Caco-2 (cell line): ENCODE results near the gene PPFIA3. TPM values are rescaled to one million over a fixed set of nuclear protein-coding genes. Genes with fewer than 3 reads are reported as not detected.

ENCODE experiments used
- BruUV-seq: library from RNA; stranded (reverse); fragments of 400-500 nt; replicated peaks from 2 replicates; lab custom pipeline; 2021; lab: Mats Ljungman, UMichigan
- CTCF ChIA-PET: fragments of 300-600 bp; sonication (Branson Sonifier 250); formaldehyde crosslinking; loops from one replicate; lab custom pipeline; 2022; ENCODE audit warnings: antibody characterized with exemption; lab: Charles Lee
- POLR2A ChIA-PET: fragments of 300-600 bp; sonication (Branson Sonifier 250); formaldehyde crosslinking; loops from one replicate; lab custom pipeline; 2022; ENCODE audit warnings: antibody characterized with exemption; lab: Charles Lee
- DNase-seq, 2 experiments: peaks; one replicate each; pipeline versions ENCODE4 v3.0.0 to v3.0.0-alpha.2; 2020 to 2022
- H3K27me3 ChIP-seq: replicated peaks from 2 replicates; pipeline ENCODE4 v1.6.0; 2011; ENCODE audit warnings: low read length; ENCODE audit not compliant: control insufficient read depth, insufficient read depth
- H3K36me3 ChIP-seq: 2 replicates; pipeline ENCODE4 v1.5.1; 2011; ENCODE audit warnings: low read length; ENCODE audit not compliant: control insufficient read depth, insufficient read depth
- H3K4me1 ChIP-seq: fragments of 250-450 bp; sonication (Bioruptor Pico); 2 replicates; pipeline ENCODE4 v1.5.1; 2020; ENCODE audit warnings: mild to moderate bottlenecking
- H3K4me3 ChIP-seq: 2 replicates; pipeline ENCODE4 v1.5.1; 2011; ENCODE audit warnings: low read depth, mild to moderate bottlenecking, control low read depth, low read length
- H3K9me3 ChIP-seq: fragments of 250-450 bp; sonication (Bioruptor Pico); 2 replicates; pipeline ENCODE4 v1.5.1; 2020; ENCODE audit warnings: mild to moderate bottlenecking, moderate library complexity
- H3K27ac Mint-ChIP-seq: one replicate; pipeline ENCODE4 v1.8.0; 2022; ENCODE audit warnings: mixed read lengths; ENCODE audit not compliant: unreplicated experiment
- H3K27me3 Mint-ChIP-seq: one replicate; pipeline ENCODE4 v1.8.0; 2022; ENCODE audit warnings: mixed read lengths; ENCODE audit not compliant: insufficient read depth, unreplicated experiment
- H3K36me3 Mint-ChIP-seq: one replicate; pipeline ENCODE4 v1.8.0; 2022; ENCODE audit warnings: mild to moderate bottlenecking, mixed read lengths; ENCODE audit not compliant: insufficient read depth, unreplicated experiment
- H3K4me1 Mint-ChIP-seq: one replicate; pipeline ENCODE4 v1.8.0; 2022; ENCODE audit warnings: low read depth, mixed read lengths; ENCODE audit not compliant: unreplicated experiment
- H3K4me3 Mint-ChIP-seq: one replicate; pipeline ENCODE4 v1.8.0; 2022; ENCODE audit warnings: mild to moderate bottlenecking, moderate library complexity, mixed read lengths; ENCODE audit not compliant: unreplicated experiment
- H3K9me3 Mint-ChIP-seq: one replicate; pipeline ENCODE4 v1.8.0; 2022; ENCODE audit warnings: mixed read lengths; ENCODE audit not compliant: unreplicated experiment
- CTCF ChIP-seq, 2 experiments: fragments of 200-600 bp in 1 of 2; IDR thresholded peaks; 1 replicate in 1 of 2; 2 replicates in 1 of 2; pipeline versions ENCODE4 v1.5.1 to v1.8.0; 2011 to 2022; ENCODE audit warnings: antibody characterized with exemption in 1 of 2, control low read depth in 1 of 2, inconsistent platforms in 1 of 2, low read depth in 1 of 2, low read length in 1 of 2, mild to moderate bottlenecking in 1 of 2, moderate library complexity in 1 of 2; ENCODE audit not compliant: insufficient read depth in 1 of 2, severe bottlenecking in 1 of 2, unreplicated experiment in 1 of 2
- intact Hi-C: fragments of 100-400 bp; cut with micrococcal nuclease; formaldehyde crosslinking; loops from one replicate; pipeline ENCODE4 v1.10.0; 2022; ENCODE audit not compliant: unreplicated experiment
- total RNA-seq: library from RNA; stranded (reverse); gene quantifications from 2 replicates; pipeline ENCODE4 v1.2.3, GENCODE V29; 2022

The PPFIA3 gene
- total RNA-seq, 1 experiment from 2014 or later: 11.8 TPM

GRCh38 chr19:49151267-49152118 lies 32.1 kb downstream of the PPFIA3 start:
- intact Hi-C loops: loop anchor here (2.0 kb wide), 1 partner anchor 57 kb away; no protein-coding TSS in a partner anchor
- H3K27me3 Mint-ChIP-seq: no peaks in the 10 kb centered on the region

GRCh38 chr19:49152119-49152550 lies 32.8 kb downstream of the PPFIA3 start:
- H3K27me3 ChIP-seq: no peaks in the 10 kb centered on the region
- no TSS peak for BruUV-seq
- ChIA-PET CTCF (interaction anchor here (1.4 to 4.6 kb wide), 2 partner anchors 19 to 55 kb away, joined by 3 to 32 read pairs; no protein-coding TSS in a partner anchor), POLR2A (interaction anchor here (0.6 kb wide), 1 partner anchor 18 kb away, joined by 9 read pairs; no protein-coding TSS in a partner anchor)
- peaks cover 13% of the 10 kb centered on the region for H3K9me3 Mint-ChIP-seq
- H3K36me3 Mint-ChIP-seq: peaks cover 44% of the 10 kb centered on the region
- no peak overlapping the region for H3K4me3 ChIP-seq
- peak overlapping the region; percentile 91 for H3K4me3 Mint-ChIP-seq
- no peaks in the 10 kb centered on the region for H3K36me3 ChIP-seq
- TF ChIP-seq CTCF (IDR thresholded peaks at IDR 0.05; ENCODE audit: insufficient read depth in 1 of 2, low read depth in 1 of 2, low read length in 1 of 2, severe bottlenecking in 1 of 2, unreplicated experiment in 1 of 2): no peak
- no peaks in the 10 kb centered on the region for H3K9me3 ChIP-seq
- intact Hi-C loops: no loop called here
- no peak for DNase-seq
- H3K4me1 Mint-ChIP-seq: peaks cover 25% of the 10 kb centered on the region
- H3K27ac Mint-ChIP-seq: peak overlapping the region; percentile 90
- H3K4me1 ChIP-seq: peaks cover 13% of the 10 kb centered on the region
- H3K27me3 Mint-ChIP-seq: peaks cover under 1% of the 10 kb centered on the region

More at GRCh38 chr19:49151267-49152118, 32.1 kb downstream of the PPFIA3 start:
- Mint-ChIP-seq H3K27ac (peak overlapping the region; percentile 90), H3K4me3 (peak overlapping the region; percentile 91), H3K4me1 (peaks cover 23% of the 10 kb centered on the region), H3K36me3 (peaks cover 49% of the 10 kb centered on the region), H3K9me3 (peaks cover 13% of the 10 kb centered on the region)
- Histone ChIP-seq H3K4me1 (peaks cover 13% of the 10 kb centered on the region), H3K9me3 (no peaks in the 10 kb centered on the region), H3K4me3 (peak overlapping the region; percentile 69), H3K36me3 (no peaks in the 10 kb centered on the region), H3K27me3 (no peaks in the 10 kb centered on the region)
- peak in 1 of 2 experiments; percentile 15 for TF ChIP-seq CTCF (IDR thresholded peaks at IDR 0.05; ENCODE audit: insufficient read depth in 1 of 2, low read depth in 1 of 2, low read length in 1 of 2, severe bottlenecking in 1 of 2, unreplicated experiment in 1 of 2)
- ChIA-PET CTCF (interaction anchor here (0.7 to 4.6 kb wide), 6 partner anchors 19 to 489 kb away, joined by 3 to 38 read pairs (median 10); no protein-coding TSS in a partner anchor), POLR2A (interaction anchor here (0.6 kb wide), 1 partner anchor 26 kb away, joined by 3 read pairs; no protein-coding TSS in a partner anchor)
- no TSS peak for BruUV-seq
- peak; percentile 99 for DNase-seq

DNA sequence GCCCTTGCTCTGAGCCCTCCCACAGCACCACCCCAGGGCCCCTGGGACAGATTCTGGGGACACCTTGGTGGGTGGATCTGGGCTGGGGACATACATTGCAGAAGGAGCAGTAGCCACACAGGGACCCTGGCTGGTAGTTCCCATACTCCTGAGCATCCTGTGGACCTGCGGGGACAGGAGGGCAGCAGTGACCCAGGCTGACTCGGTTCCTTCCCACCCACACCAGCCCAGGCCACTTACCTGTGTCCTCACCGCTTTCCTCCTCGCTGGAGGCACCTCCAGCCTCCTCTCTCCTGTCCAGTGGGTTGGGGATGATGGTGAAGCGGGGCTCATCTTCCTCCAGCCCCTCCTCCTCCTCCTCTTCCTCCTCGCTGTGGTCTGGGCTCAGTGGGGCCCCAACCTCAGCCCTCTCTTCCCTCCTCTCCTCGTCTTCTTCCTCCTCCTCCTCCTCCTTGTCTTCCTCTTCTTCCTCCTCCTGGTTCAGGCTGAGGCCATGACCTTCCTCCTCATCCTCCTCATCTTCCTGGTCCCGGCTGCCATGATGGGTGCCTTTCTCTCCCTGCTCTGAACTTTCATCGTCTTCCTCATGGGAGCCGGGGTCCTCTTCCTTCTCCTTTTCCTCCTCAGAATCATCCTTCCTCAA lies 33.9 kb downstream of the PPFIA3 start:
- H3K4me3 Mint-ChIP-seq: peak overlapping the region; percentile 0
- CTCF ChIA-PET: no interaction called here
- no peak for DNase-seq

More for the DNA sequence above, 33.9 kb downstream of the PPFIA3 start:
- Histone ChIP-seq H3K27me3 (no peaks in the 10 kb centered on the region), H3K4me3 (no peak overlapping the region), H3K9me3 (no peaks in the 10 kb centered on the region), H3K36me3 (no peaks in the 10 kb centered on the region), H3K4me1 (peaks cover 10% of the 10 kb centered on the region)
- peaks cover 13% of the 10 kb centered on the region for H3K9me3 Mint-ChIP-seq
- peaks cover 47% of the 10 kb centered on the region for H3K36me3 Mint-ChIP-seq
- no TSS peak for BruUV-seq
- peaks cover 3% of the 10 kb centered on the region for H3K27me3 Mint-ChIP-seq
- no peak for TF ChIP-seq CTCF (IDR thresholded peaks at IDR 0.05; ENCODE audit: insufficient read depth in 1 of 2, low read depth in 1 of 2, low read length in 1 of 2, severe bottlenecking in 1 of 2, unreplicated experiment in 1 of 2)
- peaks cover 25% of the 10 kb centered on the region for H3K4me1 Mint-ChIP-seq
- intact Hi-C loops: no loop called here
- POLR2A ChIA-PET: no interaction called here
- no peak overlapping the region for H3K27ac Mint-ChIP-seq
